HepG2 (cell line): ENCODE results near the gene RPS27L. TPM values are rescaled to one million over a fixed set of nuclear protein-coding genes. Genes with fewer than 3 reads are reported as not detected.
A peak's percentile ranks its signal among the peaks of the same experiment; 100 is the strongest.

Experiments
- BCL6 ChIP-seq: IDR thresholded peaks from 2 replicates; pipeline ENCODE4 v1.6.1; 2016; ENCODE audit warnings: missing genetic modification reagents, missing compliant biosample characterization
- BHLHE40 ChIP-seq: IDR thresholded peaks from 2 replicates; pipeline ENCODE4 v1.6.1; 2011; ENCODE audit warnings: low read length, improper control_type of control experiment
- ELF1 ChIP-seq: sonication (generic); formaldehyde crosslinking; IDR thresholded peaks from 2 replicates; pipeline ENCODE4 v1.4.0; 2020; ENCODE audit warnings: missing genetic modification reagents
- FOXA3 ChIP-seq: IDR thresholded peaks from 2 replicates; pipeline ENCODE4 v1.6.1; 2016; ENCODE audit warnings: missing genetic modification reagents, missing compliant biosample characterization
- GABPB1 ChIP-seq: IDR thresholded peaks from 2 replicates; pipeline ENCODE4 v1.6.1; 2016; ENCODE audit warnings: mild to moderate bottlenecking, missing genetic modification reagents, moderate library complexity, missing compliant biosample characterization
- GFI1 ChIP-seq: sonication (generic); formaldehyde crosslinking; IDR thresholded peaks from 2 replicates; pipeline ENCODE4 v1.5.0; 2020; ENCODE audit warnings: missing genetic modification reagents, mild to moderate bottlenecking, borderline replicate concordance
- HDAC2 ChIP-seq: sonication (generic); formaldehyde crosslinking; IDR thresholded peaks from 2 replicates; pipeline ENCODE4 v1.4.0; 2020; ENCODE audit warnings: missing genetic modification reagents
- LRRFIP1 ChIP-seq: sonication (generic); formaldehyde crosslinking; conservative IDR thresholded peaks from 2 replicates; pipeline ENCODE4 v1.4.0; 2020; ENCODE audit warnings: missing genetic modification reagents
- MEIS1 ChIP-seq: sonication (generic); formaldehyde crosslinking; IDR thresholded peaks from 2 replicates; pipeline ENCODE4 v1.9.0; 2021; ENCODE audit warnings: mild to moderate bottlenecking, missing genetic modification reagents, moderate library complexity, borderline replicate concordance
- NCOA5 ChIP-seq: sonication (generic); formaldehyde crosslinking; IDR thresholded peaks from 2 replicates; pipeline ENCODE4 v1.4.0; 2020; ENCODE audit warnings: missing genetic modification reagents
- PATZ1 ChIP-seq: sonication (generic); formaldehyde crosslinking; IDR thresholded peaks from 2 replicates; pipeline ENCODE4 v1.4.0; 2020; ENCODE audit warnings: missing genetic modification reagents
- PITX1 ChIP-seq: sonication (generic); formaldehyde crosslinking; IDR thresholded peaks from 2 replicates; pipeline ENCODE4 v1.5.1; 2020; ENCODE audit warnings: mild to moderate bottlenecking, missing genetic modification reagents
- SNAPC2 ChIP-seq: sonication (generic); formaldehyde crosslinking; IDR thresholded peaks from 2 replicates; pipeline ENCODE4 v1.8.1; 2022; ENCODE audit warnings: mild to moderate bottlenecking, missing genetic modification reagents
- TEAD2 ChIP-seq: sonication (generic); formaldehyde crosslinking; IDR thresholded peaks from 2 replicates; pipeline ENCODE4 v1.9.0; 2021; ENCODE audit warnings: missing genetic modification reagents
- TSC22D2 ChIP-seq: sonication (generic); formaldehyde crosslinking; IDR thresholded peaks from 2 replicates; pipeline ENCODE4 v1.5.1; 2020; ENCODE audit warnings: missing genetic modification reagents, mild to moderate bottlenecking, borderline replicate concordance
- ZNF317 ChIP-seq: sonication (generic); formaldehyde crosslinking; IDR thresholded peaks from 2 replicates; pipeline ENCODE4 v1.5.0; 2020; ENCODE audit warnings: mild to moderate bottlenecking, missing genetic modification reagents
- ZNF746 ChIP-seq: sonication (generic); formaldehyde crosslinking; IDR thresholded peaks from 2 replicates; pipeline ENCODE4 v1.8.0; 2022; ENCODE audit warnings: mild to moderate bottlenecking, missing genetic modification reagents
- ZSCAN12 ChIP-seq: sonication (generic); formaldehyde crosslinking; IDR thresholded peaks from 2 replicates; pipeline ENCODE4 v1.9.0; 2021; ENCODE audit warnings: mild to moderate bottlenecking, missing genetic modification reagents
- polyA plus RNA-seq, 8 experiments: library from polyadenylated mRNA; depleted of rRNA in 3 of 8; stranded (reverse) in 7 of 8; unstranded in 1 of 8; fragments of >200 nt; fragmentation: Illumina TruSeq in 4 of 8; extraction: Trizol in 4 of 8; gene quantifications; 2 replicates each; pipeline versions ENCODE4 v1.2.1 to v1.2.3, GENCODE V29; 2011 to 2016; ENCODE audit warnings: low read depth in 4 of 8, missing spikeins in 1 of 8, mixed read lengths in 1 of 8; ENCODE audit not compliant: insufficient read depth in 1 of 8
- total RNA-seq, 5 experiments: library from RNA; depleted of rRNA; stranded (reverse); fragments of >200 nt; fragmentation: Illumina TruSeq; extraction: Trizol; gene quantifications; 2 replicates each; pipeline ENCODE4 v1.2.3, GENCODE V29; 2016; ENCODE audit warnings: low read depth in 1 of 5
- TF ChIP-seq, protein P1 (sequence below): sonication (generic); formaldehyde crosslinking; conservative IDR thresholded peaks from 2 replicates; pipeline ENCODE4 v1.8.0; 2022; ENCODE audit warnings: mild to moderate bottlenecking, moderate library complexity, missing genetic modification reagents
- TF ChIP-seq, protein P2 (sequence below): IDR thresholded peaks from 2 replicates; pipeline ENCODE4 v1.6.1; 2016; ENCODE audit warnings: low read depth
- TF ChIP-seq, protein P3 (sequence below): sonication (generic); formaldehyde crosslinking; conservative IDR thresholded peaks from 2 replicates; pipeline ENCODE4 v1.4.0; 2020; ENCODE audit warnings: missing genetic modification reagents

Gene RPS27L
- total and polyA plus RNA-seq, 2 of the 13 experiments (the other 11 are each of a cell fraction or from before 2014, with no cell fraction given): 231 to 433 TPM

DNA sequence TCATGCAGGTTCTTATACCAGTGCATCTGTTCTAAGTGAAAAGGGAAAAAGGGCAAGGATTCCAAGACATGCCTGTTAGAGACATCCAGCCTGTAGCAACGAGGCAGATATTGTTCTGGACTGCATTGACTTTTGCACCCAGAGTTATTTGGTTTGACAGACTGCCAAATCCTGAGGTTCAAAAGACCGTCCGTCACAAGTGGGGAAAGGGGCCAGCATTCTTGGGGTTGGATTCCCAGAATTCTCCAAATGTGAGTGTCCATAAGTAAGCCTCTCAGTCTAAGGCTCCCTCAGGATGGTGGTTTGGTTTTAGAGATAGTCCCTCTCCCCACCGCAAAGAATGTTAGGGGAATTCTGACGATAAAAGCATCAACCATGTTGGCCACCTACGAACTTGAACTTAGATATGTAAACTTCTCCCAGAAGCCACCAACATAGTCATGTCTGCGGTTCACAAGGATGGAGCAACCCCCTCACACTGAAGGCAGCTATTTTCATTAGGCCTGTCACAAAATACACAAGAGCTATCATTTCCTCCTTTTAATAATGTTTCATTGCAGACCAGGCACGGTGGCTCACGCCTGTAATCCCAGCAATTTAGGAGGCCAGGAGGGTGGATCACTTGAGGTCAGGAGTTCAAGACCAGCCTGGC is 49.3 kb downstream of the RPS27L start (continued):
- TF ChIP-seq SNAPC2 (CRISPR knock-in tag): peak; percentile 78; the same call in 1 of the 2 replicates
- no peak for TF ChIP-seq LRRFIP1 (CRISPR knock-in tag)
- no peak for TF ChIP-seq TEAD2 (CRISPR knock-in tag)
- peak; percentile 81 for TF ChIP-seq BCL6
- TF ChIP-seq MEIS1: no peak; the same call in 1 of the 2 replicates
- peak; percentile 86 for TF ChIP-seq HDAC2
- TF ChIP-seq ZSCAN12: no peak
- TF ChIP-seq GABPB1: 0 out of 2 replicates have a peak, but pooled peaks have one; percentile 28
- peak; percentile 60 for TF ChIP-seq BHLHE40
- TF ChIP-seq ELF1: no peak; the same call in 1 of the 2 replicates
- TF ChIP-seq, protein P1, sequence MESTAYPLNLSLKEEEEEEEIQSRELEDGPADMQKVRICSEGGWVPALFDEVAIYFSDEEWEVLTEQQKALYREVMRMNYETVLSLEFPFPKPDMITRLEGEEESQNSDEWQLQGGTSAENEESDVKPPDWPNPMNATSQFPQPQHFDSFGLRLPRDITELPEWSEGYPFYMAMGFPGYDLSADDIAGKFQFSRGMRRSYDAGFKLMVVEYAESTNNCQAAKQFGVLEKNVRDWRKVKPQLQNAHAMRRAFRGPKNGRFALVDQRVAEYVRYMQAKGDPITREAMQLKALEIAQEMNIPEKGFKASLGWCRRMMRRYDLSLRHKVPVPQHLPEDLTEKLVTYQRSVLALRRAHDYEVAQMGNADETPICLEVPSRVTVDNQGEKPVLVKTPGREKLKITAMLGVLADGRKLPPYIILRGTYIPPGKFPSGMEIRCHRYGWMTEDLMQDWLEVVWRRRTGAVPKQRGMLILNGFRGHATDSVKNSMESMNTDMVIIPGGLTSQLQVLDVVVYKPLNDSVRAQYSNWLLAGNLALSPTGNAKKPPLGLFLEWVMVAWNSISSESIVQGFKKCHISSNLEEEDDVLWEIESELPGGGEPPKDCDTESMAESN (CRISPR knock-in tag): peak; percentile 57; the same call in 1 of the 2 replicates
- peak; percentile 96 for TF ChIP-seq PATZ1
- TF ChIP-seq TSC22D2 (CRISPR knock-in tag): no peak
- peak; percentile 79 for TF ChIP-seq PITX1 (CRISPR knock-in tag)
- TF ChIP-seq ZNF317: no peak
- TF ChIP-seq ZNF746 (CRISPR knock-in tag): no peak; the same call in 1 of the 2 replicates
- TF ChIP-seq, protein P2, sequence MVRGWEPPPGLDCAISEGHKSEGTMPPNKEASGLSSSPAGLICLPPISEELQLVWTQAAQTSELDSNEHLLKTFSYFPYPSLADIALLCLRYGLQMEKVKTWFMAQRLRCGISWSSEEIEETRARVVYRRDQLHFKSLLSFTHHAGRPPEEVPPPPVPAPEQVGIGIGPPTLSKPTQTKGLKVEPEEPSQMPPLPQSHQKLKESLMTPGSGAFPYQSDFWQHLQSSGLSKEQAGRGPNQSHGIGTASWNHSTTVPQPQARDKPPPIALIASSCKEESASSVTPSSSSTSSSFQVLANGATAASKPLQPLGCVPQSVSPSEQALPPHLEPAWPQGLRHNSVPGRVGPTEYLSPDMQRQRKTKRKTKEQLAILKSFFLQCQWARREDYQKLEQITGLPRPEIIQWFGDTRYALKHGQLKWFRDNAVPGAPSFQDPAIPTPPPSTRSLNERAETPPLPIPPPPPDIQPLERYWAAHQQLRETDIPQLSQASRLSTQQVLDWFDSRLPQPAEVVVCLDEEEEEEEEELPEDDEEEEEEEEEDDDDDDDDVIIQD (CRISPR knock-in tag): peak; percentile 43; the same call in 1 of the 2 replicates
- TF ChIP-seq GFI1 (CRISPR knock-in tag): peak; percentile 50; the same call in 1 of the 2 replicates
- TF ChIP-seq, protein P3, sequence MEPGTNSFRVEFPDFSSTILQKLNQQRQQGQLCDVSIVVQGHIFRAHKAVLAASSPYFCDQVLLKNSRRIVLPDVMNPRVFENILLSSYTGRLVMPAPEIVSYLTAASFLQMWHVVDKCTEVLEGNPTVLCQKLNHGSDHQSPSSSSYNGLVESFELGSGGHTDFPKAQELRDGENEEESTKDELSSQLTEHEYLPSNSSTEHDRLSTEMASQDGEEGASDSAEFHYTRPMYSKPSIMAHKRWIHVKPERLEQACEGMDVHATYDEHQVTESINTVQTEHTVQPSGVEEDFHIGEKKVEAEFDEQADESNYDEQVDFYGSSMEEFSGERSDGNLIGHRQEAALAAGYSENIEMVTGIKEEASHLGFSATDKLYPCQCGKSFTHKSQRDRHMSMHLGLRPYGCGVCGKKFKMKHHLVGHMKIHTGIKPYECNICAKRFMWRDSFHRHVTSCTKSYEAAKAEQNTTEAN (CRISPR knock-in tag): peak; percentile 67
- TF ChIP-seq NCOA5: no peak
- TF ChIP-seq FOXA3: peak; percentile 81
